ENCODE results near the gene MLH1.

- no peak for TF ChIP-seq YY1 (IDR thresholded peaks at IDR 0.05; ENCODE audit: insufficient read depth, insufficient read length)
- no peak for TF ChIP-seq SUZ12 (IDR thresholded peaks at IDR 0.05; ENCODE audit: extremely low read depth, insufficient read depth, insufficient read length)
- no peak for TF ChIP-seq ZNF274 (IDR thresholded peaks at IDR 0.05; ENCODE audit: low read depth, low read length)
Measured at GRCh38 chr3:37050282-37050681, 57.0 kb downstream of the MLH1 start.
